ENCODE measurements around the gene OLFM1. TPM values are rescaled to one million over a fixed set of nuclear protein-coding genes. Genes with fewer than 3 reads are reported as not detected.

Gene OLFM1
- total and polyA plus RNA-seq, 9 of the 15 experiments (the other 6 are each of a cell fraction or from before 2014, with no cell fraction given) = not detected

GRCh38 chr9:135164036-135164435, 76.6 kb downstream of the OLFM1 start (continued):
- no peak for TF ChIP-seq ZNF217 (CRISPR knock-in tag; IDR thresholded peaks at IDR 0.05)
- TF ChIP-seq MAFK (IDR thresholded peaks at IDR 0.05; ENCODE audit: low read length) = no peak
- TF ChIP-seq ZNF785 (CRISPR knock-in tag; IDR thresholded peaks at IDR 0.05) = no peak
- no peak for TF ChIP-seq BCL6 (CRISPR knock-in tag; IDR thresholded peaks at IDR 0.05)
- TF ChIP-seq ARID1B (IDR thresholded peaks at IDR 0.05) = no peak
- TF ChIP-seq TEAD2 (tag; IDR thresholded peaks at IDR 0.05) = no peak
- no peak for TF ChIP-seq ZNF280B (CRISPR knock-in tag; IDR thresholded peaks at IDR 0.05)
- TF ChIP-seq CREB1 (IDR thresholded peaks at IDR 0.05) = no peak
- TF ChIP-seq CREB1 (CRISPR knock-in tag; IDR thresholded peaks at IDR 0.05) = no peak
- TF ChIP-seq CEBPB (tag; IDR thresholded peaks at IDR 0.05) = no peak
- TF ChIP-seq ARHGAP35 (IDR thresholded peaks at IDR 0.05; ENCODE audit: partially characterized antibody) = no peak
- no peak for TF ChIP-seq ZBTB2 (IDR thresholded peaks at IDR 0.05)
- TF ChIP-seq HEY1 (CRISPR knock-in tag; IDR thresholded peaks at IDR 0.05; ENCODE audit: borderline replicate concordance) = no peak
- TF ChIP-seq NFE2L1 (tag; IDR thresholded peaks at IDR 0.05; ENCODE audit: borderline replicate concordance, low read depth) = no peak
- TF ChIP-seq GTF2F1 (IDR thresholded peaks at IDR 0.05; ENCODE audit: low read depth, low read length) = no peak
- TF ChIP-seq, protein P1, sequence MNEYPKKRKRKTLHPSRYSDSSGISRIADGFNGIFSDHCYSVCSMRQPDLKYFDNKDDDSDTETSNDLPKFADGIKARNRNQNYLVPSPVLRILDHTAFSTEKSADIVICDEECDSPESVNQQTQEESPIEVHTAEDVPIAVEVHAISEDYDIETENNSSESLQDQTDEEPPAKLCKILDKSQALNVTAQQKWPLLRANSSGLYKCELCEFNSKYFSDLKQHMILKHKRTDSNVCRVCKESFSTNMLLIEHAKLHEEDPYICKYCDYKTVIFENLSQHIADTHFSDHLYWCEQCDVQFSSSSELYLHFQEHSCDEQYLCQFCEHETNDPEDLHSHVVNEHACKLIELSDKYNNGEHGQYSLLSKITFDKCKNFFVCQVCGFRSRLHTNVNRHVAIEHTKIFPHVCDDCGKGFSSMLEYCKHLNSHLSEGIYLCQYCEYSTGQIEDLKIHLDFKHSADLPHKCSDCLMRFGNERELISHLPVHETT (CRISPR knock-in tag; conservative IDR thresholded peaks at IDR 0.05 in 1 of 2, IDR thresholded peaks at IDR 0.05 in 1 of 2) = no peak
- no peak for TF ChIP-seq GATA2 (CRISPR knock-in tag; IDR thresholded peaks at IDR 0.05)

Data from K562 (cell line).